Measurements from ENCODE around the gene CACNA1H.
"Not testable (repeated sequence)": the region's sequence is repeated elsewhere in the genome, so short reads cannot be mapped to it uniquely, and the experiment has no call there.

The CACNA1H gene

GRCh38 chr16:1256874-1257322, 104.0 kb downstream of the CACNA1H start:
- DNase-seq = no peak

GRCh38 chr16:1257561-1258224, 104.8 kb downstream of the CACNA1H start:
- no peak for DNase-seq

GRCh38 chr16:1258225-1258600, 105.3 kb downstream of the CACNA1H start:
- DNase-seq = no peak

DNA sequence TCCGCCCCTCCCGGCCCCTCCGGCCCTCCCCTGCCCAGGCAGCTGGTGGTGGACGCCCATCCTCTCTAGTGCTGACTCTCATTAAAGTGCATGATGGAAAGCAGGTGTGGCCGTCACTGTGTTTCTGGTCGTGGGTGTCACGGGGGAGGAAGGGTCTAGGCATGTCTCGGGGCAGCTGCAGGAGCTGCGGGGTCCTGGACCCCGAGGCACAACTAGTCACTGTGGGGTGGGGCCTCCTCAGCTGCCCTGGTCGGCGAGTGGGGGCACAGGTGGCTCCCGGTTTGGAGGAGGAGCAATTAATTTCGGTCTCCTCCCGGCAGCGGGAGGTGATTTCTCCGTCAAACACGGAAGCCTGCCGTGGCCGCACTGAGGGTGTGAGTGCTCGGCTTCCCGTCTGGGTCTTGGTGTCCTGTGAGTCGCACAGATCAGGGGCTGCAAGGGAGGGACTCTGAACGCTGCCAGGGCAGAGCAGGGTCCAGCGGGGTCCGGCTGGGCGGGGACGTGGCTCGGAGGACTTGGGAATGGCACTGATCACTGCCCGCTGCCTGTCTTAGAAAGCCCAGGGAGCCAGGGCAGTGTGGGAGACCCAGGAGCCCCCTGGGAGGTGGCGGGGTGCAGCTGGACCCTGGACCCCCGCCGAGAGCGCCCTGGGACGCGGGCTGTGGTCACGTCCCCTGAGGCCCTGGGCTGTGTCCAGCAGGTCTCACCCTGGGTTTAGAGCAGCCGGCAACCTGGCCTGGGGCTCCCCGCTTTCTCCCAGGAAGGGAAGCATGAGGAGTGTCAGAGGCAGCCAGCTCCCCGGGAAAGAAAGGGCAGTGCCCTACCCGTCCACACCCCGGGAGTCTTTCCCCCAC, 106.2 kb downstream of the CACNA1H start:
- no peak for DNase-seq

GRCh38 chr16:1259760-1260068, 106.8 kb downstream of the CACNA1H start:
- DNase-seq = no peak

GRCh38 chr16:1260101-1260680, 107.3 kb downstream of the CACNA1H start:
- no peak for DNase-seq

GRCh38 chr16:1261131-1261892, 108.4 kb downstream of the CACNA1H start:
- DNase-seq = no peak

- DNase-seq = no peak
Observed at GRCh38 chr16:1262210-1262845, 109.4 kb downstream of the CACNA1H start.

DNA sequence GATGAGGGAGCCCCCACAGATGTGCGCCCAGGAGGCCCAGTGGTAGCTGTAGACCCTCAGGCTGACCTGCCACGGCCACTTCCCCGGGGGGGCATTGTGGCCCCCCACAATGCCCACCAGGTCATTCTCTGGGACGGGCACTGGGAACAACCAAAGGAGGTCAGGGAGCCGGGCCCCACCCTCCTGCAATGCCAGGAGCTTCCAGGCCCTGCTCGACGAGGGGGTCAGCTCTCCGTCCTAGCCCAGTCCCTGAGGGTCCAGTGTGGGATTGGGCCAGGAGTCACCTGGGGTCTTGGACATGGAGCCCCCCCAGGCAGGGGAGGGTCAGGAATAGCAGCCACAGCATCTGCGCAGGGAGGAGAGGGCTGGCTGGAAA, 109.9 kb downstream of the CACNA1H start:
- no peak for DNase-seq

GRCh38 chr16:1263591-1264344, 110.9 kb downstream of the CACNA1H start:
- DNase-seq = no peak

DNA sequence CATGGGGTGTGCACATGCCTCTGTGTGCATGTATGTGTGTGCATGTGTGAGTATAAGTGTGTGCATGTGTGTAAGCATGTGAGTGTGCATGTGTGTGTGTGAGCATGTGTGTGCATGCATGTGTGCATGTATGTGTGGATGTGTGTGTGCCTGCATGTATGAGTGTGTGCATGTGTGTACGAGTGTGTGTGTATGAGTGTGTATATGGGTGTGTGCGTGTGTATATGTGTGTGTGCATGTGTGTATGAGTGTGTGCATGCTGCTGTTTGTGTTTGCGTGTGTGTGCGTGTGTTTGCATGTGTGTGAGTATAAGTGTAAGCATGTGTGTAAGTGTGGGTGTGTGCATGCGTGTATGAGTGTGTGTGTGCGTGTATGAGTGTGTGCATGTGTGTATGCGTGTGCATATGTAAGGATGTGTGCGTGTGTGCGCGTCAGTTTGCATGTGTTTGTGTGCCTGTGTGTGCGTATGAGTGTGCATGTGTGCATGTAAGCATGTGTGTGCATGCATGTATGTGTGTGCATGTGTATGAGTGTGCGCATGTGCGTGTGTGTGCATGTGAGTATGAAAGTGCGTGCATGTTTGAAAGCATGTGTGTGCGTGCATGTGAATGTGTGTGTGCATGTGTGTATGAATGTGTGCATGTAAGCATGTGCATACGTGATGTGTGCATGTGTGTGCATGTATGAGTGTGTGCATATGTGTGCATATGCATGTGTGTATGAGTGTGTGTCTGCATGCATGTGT, 111.6 kb downstream of the CACNA1H start:
- no peak for DNase-seq

- DNase-seq = no peak
Observed at GRCh38 chr16:1265090-1265630, 112.3 kb downstream of the CACNA1H start.

DNA sequence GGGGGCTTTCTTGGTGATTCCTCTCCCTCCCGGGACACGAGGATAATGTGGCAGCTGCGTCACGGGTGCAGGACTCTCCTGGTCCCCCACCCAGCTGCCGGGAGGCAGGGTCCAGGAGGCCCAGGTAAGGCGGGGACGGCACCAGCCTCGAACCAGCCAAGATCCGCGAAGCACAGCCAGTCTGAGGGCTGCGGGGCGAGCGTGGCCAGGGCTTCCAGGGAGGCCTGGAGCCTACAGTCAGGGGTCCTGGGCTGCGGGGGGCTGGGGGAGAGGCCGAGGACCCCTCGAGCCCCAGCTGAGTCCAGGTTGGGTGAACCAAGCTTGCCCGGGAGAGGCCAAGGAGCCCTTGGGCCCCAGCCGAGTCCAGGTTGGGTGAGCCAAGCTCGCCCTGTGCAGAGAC, 112.9 kb downstream of the CACNA1H start:
- DNase-seq = no peak

- DNase-seq = not testable (repeated sequence)
Observed at GRCh38 chr16:1269418-1269817, 116.5 kb downstream of the CACNA1H start.

- no peak for DNase-seq
Observed at GRCh38 chr16:1271380-1271723, 118.4 kb downstream of the CACNA1H start.
